Cardiac fibroblast (primary cell): Measurements from ENCODE around the gene CHD5.

Source experiments
- DNase-seq, 2 donors: peaks; one replicate each; pipeline versions ENCODE4 v3.0.0 to v3.0.0-alpha.2; 2010; ENCODE audit warnings: low read depth in 2 of 2
- H3K4me3 ChIP-seq, 2 donors: replicated peaks in 1 of 2; 1 replicate in 1 of 2; 2 replicates in 1 of 2; pipeline ENCODE4 v1.5.1; 2011; ENCODE audit warnings: low read depth in 2 of 2, low read length in 2 of 2, mild to moderate bottlenecking in 2 of 2, moderate library complexity in 1 of 2
- TF ChIP-seq, protein P1 (sequence below): IDR thresholded peaks from one replicate; pipeline ENCODE4 v1.5.1; 2011; ENCODE audit warnings: low read depth, mild to moderate bottlenecking, low read length, inconsistent platforms

Gene CHD5

DNA sequence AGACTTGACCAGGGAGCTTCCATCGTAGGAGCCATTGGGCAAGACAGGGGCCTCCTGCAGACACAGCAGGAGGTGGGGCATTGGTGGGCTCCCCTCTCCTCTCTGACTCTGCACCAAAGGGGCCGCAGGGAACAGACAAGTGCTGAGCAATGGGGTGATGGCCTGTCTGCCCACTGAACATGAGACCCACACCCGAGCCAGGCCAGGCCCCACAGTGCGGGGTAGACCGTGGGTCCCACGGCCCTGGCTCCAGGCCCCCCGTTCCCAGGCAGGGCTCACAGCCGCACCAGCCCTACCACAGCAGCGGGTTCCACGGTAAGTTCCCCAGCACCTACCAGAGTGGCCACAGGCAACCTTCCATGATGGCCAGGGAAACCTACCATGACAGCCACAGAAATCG, 45.9 kb downstream of the CHD5 start:
- no peak for DNase-seq
- H3K4me3 ChIP-seq, result no peak overlapping the region
- TF ChIP-seq, protein P1, sequence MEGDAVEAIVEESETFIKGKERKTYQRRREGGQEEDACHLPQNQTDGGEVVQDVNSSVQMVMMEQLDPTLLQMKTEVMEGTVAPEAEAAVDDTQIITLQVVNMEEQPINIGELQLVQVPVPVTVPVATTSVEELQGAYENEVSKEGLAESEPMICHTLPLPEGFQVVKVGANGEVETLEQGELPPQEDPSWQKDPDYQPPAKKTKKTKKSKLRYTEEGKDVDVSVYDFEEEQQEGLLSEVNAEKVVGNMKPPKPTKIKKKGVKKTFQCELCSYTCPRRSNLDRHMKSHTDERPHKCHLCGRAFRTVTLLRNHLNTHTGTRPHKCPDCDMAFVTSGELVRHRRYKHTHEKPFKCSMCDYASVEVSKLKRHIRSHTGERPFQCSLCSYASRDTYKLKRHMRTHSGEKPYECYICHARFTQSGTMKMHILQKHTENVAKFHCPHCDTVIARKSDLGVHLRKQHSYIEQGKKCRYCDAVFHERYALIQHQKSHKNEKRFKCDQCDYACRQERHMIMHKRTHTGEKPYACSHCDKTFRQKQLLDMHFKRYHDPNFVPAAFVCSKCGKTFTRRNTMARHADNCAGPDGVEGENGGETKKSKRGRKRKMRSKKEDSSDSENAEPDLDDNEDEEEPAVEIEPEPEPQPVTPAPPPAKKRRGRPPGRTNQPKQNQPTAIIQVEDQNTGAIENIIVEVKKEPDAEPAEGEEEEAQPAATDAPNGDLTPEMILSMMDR, result no peak

DNA sequence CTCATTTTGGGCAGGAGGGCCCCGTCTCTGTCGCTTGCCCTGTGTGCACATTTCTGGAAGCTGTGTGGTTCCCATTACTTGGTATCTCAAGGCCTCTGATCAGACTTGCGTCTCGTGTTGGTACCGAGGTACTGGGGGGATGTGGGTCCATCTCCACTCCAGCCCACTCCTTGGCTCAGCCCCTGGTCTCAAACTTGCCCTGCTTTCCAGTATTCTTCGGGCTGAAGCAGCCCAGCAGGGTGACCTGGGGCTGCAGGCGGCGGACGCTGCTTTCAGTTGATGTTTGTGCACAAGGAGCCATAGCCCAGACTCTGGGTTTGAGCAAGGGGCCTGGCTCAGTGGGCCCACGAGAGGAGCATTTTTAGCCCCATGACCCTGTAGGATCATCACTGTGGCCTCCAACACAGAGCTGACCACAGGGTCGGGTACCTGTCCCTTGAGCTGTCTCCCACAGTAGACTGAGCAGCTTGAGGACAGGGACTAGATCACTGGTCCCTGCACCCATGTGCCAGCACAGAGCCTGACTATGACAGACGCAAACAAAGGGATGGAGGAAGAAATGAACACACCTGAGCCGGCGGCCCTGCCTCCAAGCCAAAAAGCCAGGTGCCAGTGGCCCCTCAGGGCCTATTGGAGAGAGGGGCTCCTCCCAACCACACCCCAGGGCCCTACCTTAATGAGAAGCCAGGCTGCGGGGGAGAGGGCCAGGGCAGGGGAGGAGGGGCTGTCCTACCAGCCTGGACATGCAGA, 46.8 kb downstream of the CHD5 start:
- no peak for DNase-seq
- no peak overlapping the region for H3K4me3 ChIP-seq
- TF ChIP-seq, protein P1, result no peak

DNA sequence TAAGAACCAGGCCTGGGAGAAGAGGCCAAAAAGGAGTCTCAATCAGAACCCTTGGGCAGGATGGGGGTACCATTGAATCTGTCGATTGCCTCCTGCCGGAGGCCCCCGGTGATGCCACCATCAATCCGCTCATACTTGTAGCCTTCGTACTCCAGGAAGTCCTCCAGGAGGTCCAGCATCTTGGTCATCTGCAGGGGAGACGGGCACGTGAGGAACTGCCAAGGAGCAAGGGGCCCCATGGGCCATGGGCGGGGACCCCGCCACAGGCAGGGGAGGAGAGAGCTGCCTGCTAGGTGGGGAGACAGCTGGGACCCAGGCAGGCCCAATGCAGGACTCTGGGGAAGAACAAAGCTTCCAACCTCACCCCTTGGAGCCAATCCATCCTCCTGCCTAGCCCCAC, 48.6 kb downstream of the CHD5 start:
- H3K4me3 ChIP-seq, result no peak overlapping the region
- TF ChIP-seq, protein P1, result no peak
- no peak for DNase-seq

DNA sequence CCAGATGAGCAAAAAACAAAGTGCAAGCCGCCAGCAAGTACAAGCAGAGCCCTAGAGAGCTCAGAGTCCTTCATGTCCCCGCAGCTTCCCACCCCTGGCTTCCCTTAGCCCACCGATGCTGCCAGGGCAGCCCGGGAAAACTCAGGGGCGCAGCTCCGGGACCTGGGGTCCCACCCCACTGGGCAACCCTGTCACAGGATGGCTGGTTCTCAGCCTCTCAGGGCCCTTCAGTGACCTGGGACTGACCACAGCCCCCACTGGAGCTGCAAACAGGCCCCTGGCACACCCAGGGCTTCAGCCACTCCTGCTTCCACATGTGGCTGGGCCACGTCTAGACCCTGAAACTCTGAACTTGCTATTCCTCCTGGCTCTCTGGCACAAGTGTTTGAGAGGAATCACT, 49.5 kb downstream of the CHD5 start:
- DNase-seq, result no peak
- TF ChIP-seq, protein P1, result no peak
- no peak overlapping the region for H3K4me3 ChIP-seq

DNA sequence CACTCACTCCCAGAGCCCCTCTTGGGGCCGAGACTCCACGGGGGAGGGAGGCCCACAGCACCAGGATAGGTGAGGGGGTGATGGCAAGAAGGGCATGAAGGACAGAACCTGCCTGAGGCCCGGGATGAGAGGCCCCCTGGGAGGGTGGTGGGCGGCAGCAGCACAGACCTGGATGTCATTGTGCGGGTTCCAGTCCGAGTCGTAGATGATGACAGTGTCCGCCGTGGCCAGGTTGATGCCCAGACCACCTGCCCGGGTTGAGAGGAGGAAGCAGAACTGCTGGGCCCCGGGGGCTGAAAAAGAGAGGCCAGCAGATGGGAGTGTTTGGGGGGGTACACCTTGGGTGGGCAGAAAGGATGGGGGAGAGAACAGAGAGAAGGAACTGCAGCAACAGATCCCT, 50.1 kb downstream of the CHD5 start:
- no peak for DNase-seq
- H3K4me3 ChIP-seq, result no peak overlapping the region
- TF ChIP-seq, protein P1, result no peak

DNA sequence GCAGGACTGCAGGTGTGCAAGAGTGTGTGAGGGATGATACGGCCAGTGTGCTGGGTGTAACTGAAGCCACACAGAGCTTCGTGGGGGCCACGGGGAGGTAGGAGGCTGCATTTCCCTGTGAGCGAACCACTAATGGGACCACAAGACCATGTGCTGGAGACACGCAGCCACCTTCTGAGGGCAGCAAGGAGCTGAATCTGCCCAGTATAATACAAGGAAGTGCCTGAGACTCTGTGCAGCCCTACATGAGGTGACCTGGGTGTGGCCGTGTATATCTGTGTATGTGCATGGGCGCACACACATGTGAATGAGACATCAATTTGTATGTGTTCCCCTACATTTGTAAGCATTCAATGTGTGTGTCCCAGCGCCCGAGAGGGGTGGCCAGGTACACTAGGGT, 50.8 kb downstream of the CHD5 start:
- H3K4me3 ChIP-seq, result no peak overlapping the region
- no peak for DNase-seq
- TF ChIP-seq, protein P1, result no peak
